Left ventricle myocardium inferior (tissue), 1 donor: ENCODE data around the gene APMAP. TPM values are rescaled to one million over a fixed set of nuclear protein-coding genes. Genes with fewer than 3 reads are reported as not detected.

ENCODE experiments used
- DNase-seq: peaks from one replicate; pipeline ENCODE4 v3.0.0-alpha.2; 2020
- H3K27ac ChIP-seq: fragments of 200-600 bp; replicated peaks from 2 replicates; pipeline ENCODE4 v1.8.0; 2021
- H3K27me3 ChIP-seq: fragments of 200-600 bp; 2 replicates; pipeline ENCODE4 v1.8.0; 2021; ENCODE audit warnings: low read depth
- H3K36me3 ChIP-seq: fragments of 200-600 bp; 2 replicates; pipeline ENCODE4 v1.8.0; 2021
- H3K4me1 ChIP-seq: fragments of 200-600 bp; 2 replicates; pipeline ENCODE4 v1.8.0; 2021
- H3K4me3 ChIP-seq: fragments of 200-600 bp; 2 replicates; pipeline ENCODE4 v1.8.0; 2021; ENCODE audit warnings: mild to moderate bottlenecking, moderate library complexity
- H3K9me3 ChIP-seq: fragments of 200-600 bp; replicated peaks from 2 replicates; pipeline ENCODE4 v1.8.0; 2021
- CTCF ChIP-seq: fragments of 200-600 bp; IDR thresholded peaks from 2 replicates; pipeline ENCODE4 v1.8.0; 2021; ENCODE audit warnings: antibody characterized with exemption, mild to moderate bottlenecking, borderline replicate concordance
- intact Hi-C: fragments of 100-400 bp; cut with micrococcal nuclease; formaldehyde crosslinking; loops from one replicate; pipeline ENCODE4 v1.11.0; 2022
- total RNA-seq: library from RNA; stranded (reverse); fragmentation: NEBNext Ultra II Directional; extraction: Animal tissue kit (Norgen Biotek cat#: 25700); gene quantifications from one replicate; pipeline ENCODE4 v1.2.1, GENCODE V29; 2021
- donor health status: DM: no; HTN: yes; CAD: no; lungs with severe emphysema.

APMAP gene
- total RNA-seq, 1 donor from 2014 or later = 23.8 TPM

GRCh38 chr20:24970030-24970553 lies 22.5 kb downstream of the APMAP start:
- H3K9me3 ChIP-seq = peaks cover 2% of the 10 kb centered on the region
- H3K27me3 ChIP-seq = no peaks in the 10 kb centered on the region
- no peak for TF ChIP-seq CTCF
- DNase-seq = no peak
- H3K4me3 ChIP-seq = no peak overlapping the region
- H3K27ac ChIP-seq = no peak overlapping the region
- H3K36me3 ChIP-seq = peaks cover 88% of the 10 kb centered on the region
- intact Hi-C loops = no loop called here
- H3K4me1 ChIP-seq = no peaks in the 10 kb centered on the region

GRCh38 chr20:24969186-24970029 lies 23.1 kb downstream of the APMAP start:
- intact Hi-C loops = no loop called here
- no peaks in the 10 kb centered on the region for H3K9me3 ChIP-seq
- no peaks in the 10 kb centered on the region for H3K27me3 ChIP-seq
- DNase-seq = no peak
- no peaks in the 10 kb centered on the region for H3K4me1 ChIP-seq
- no peak overlapping the region for H3K4me3 ChIP-seq
- TF ChIP-seq CTCF = no peak
- H3K27ac ChIP-seq = no peak overlapping the region
- peaks cover 93% of the 10 kb centered on the region for H3K36me3 ChIP-seq

- TF ChIP-seq CTCF = no peak
Measured at GRCh38 chr20:24968278-24968800, 24.2 kb downstream of the APMAP start.

GRCh38 chr20:24966317-24967012 lies 26.1 kb downstream of the APMAP start:
- no peak for TF ChIP-seq CTCF
- Histone ChIP-seq H3K4me1 (no peaks in the 10 kb centered on the region), H3K36me3 (peaks cover 89% of the 10 kb centered on the region), H3K9me3 (no peaks in the 10 kb centered on the region), H3K4me3 (no peak overlapping the region), H3K27me3 (no peaks in the 10 kb centered on the region), H3K27ac (no peak overlapping the region)
- intact Hi-C loops = no loop called here
- DNase-seq = no peak

More at GRCh38 chr20:24968278-24968800, 24.2 kb downstream of the APMAP start:
- DNase-seq = no peak
- Histone ChIP-seq H3K4me1 (no peaks in the 10 kb centered on the region), H3K36me3 (peaks cover 94% of the 10 kb centered on the region), H3K4me3 (no peak overlapping the region), H3K9me3 (no peaks in the 10 kb centered on the region), H3K27ac (no peak overlapping the region), H3K27me3 (no peaks in the 10 kb centered on the region)
- intact Hi-C loops = no loop called here

GRCh38 chr20:24965065-24965919 lies 27.3 kb downstream of the APMAP start:
- H3K4me3 ChIP-seq = no peak overlapping the region
- peaks cover 2% of the 10 kb centered on the region for H3K4me1 ChIP-seq
- no peaks in the 10 kb centered on the region for H3K27me3 ChIP-seq
- intact Hi-C loops = no loop called here
- peaks cover 82% of the 10 kb centered on the region for H3K36me3 ChIP-seq
- DNase-seq = no peak
- H3K27ac ChIP-seq = no peak overlapping the region
- no peaks in the 10 kb centered on the region for H3K9me3 ChIP-seq
- no peak for TF ChIP-seq CTCF
